HepG2 (cell line): ENCODE data around the gene KRT1. TPM values are rescaled to one million over a fixed set of nuclear protein-coding genes. Genes with fewer than 3 reads are reported as not detected.

ENCODE experiments used
- ATAC-seq: fragments of 200-7000 bp; cut with Tn5 transposase; 3 replicates; pipeline ENCODE4 v1.9.1; 2020; ENCODE audit warnings: mild to moderate bottlenecking, moderate library complexity
- BruUV-seq: library from RNA; stranded (reverse); fragments of 400-500 nt; replicated peaks from 2 replicates; lab custom pipeline; 2021; lab: Mats Ljungman, UMichigan
- CTCF ChIA-PET: fragments of 300-600 bp; formaldehyde crosslinking; extraction: SDS; loops from one replicate; lab custom pipeline; 2021; ENCODE audit warnings: low total read pairs, inconsistent platforms, low intra/inter-chr PET ratio; lab: Yijun Ruan, JAX
- POLR2A ChIA-PET: fragments of 350-600 bp; sonication (Branson Sonifier 250); formaldehyde crosslinking; loops from one replicate; lab custom pipeline; 2020; ENCODE audit warnings: antibody characterized with exemption, inconsistent platforms; lab: Yijun Ruan, JAX
- DNase-seq: peaks from one replicate; pipeline ENCODE4 v3.0.0-alpha.2; 2015; ENCODE audit warnings: low spot score
- FAIRE-seq: peaks from 3 replicates; lab custom pipeline; 2011; peaks lifted over from hg19 to GRCh38; lab: Jason Lieb, UNC
- H2AFZ ChIP-seq: one replicate; pipeline ENCODE4 v1.6.1; 2011; ENCODE audit warnings: low read length, inconsistent platforms
- H3K27ac ChIP-seq: fragments of 300-600 bp; 3 replicates; pipeline ENCODE4 v1.8.0; 2011; ENCODE audit warnings: mixed run types, mild to moderate bottlenecking, mixed read lengths, low read length, inconsistent platforms; ENCODE audit not compliant: insufficient read depth; ENCODE audit errors: extremely low read length
- H3K27me3 ChIP-seq, 2 experiments: fragments of 200-600 bp in 1 of 2; 2 replicates in 1 of 2; 3 replicates in 1 of 2; pipeline versions ENCODE4 v1.6.0 to v1.8.0; 2011; ENCODE audit warnings: low read length in 2 of 2, mild to moderate bottlenecking in 2 of 2, moderate library complexity in 2 of 2, inconsistent platforms in 1 of 2; ENCODE audit not compliant: insufficient read depth in 2 of 2, control insufficient read depth in 1 of 2
- H3K36me3 ChIP-seq, 2 experiments: fragments of 200-600 bp in 1 of 2; replicated peaks in 1 of 2; 2 replicates in 1 of 2; 3 replicates in 1 of 2; pipeline versions ENCODE4 v1.5.1 to v1.8.0; 2011; ENCODE audit warnings: low read length in 2 of 2, inconsistent platforms in 1 of 2; ENCODE audit not compliant: insufficient read depth in 2 of 2, control insufficient read depth in 1 of 2
- H3K4me1 ChIP-seq: 2 replicates; pipeline ENCODE4 v1.5.1; 2012; ENCODE audit warnings: low read length, inconsistent platforms; ENCODE audit not compliant: insufficient read depth
- H3K4me2 ChIP-seq: 2 replicates; pipeline ENCODE4 v1.6.0; 2011; ENCODE audit warnings: low read depth, low read length, inconsistent platforms
- H3K4me3 ChIP-seq, 3 experiments: fragments of 200-600 bp in 1 of 3; sonication (generic), shearing (Covaris generic) in 1 of 3; replicated peaks in 1 of 3; 2 replicates each; pipeline ENCODE4 v1.5.1; 2011 to 2016; ENCODE audit warnings: low read length in 3 of 3, inconsistent platforms in 2 of 3, low read depth in 2 of 3, mild to moderate bottlenecking in 2 of 3, control low read depth in 1 of 3, mixed read lengths in 1 of 3; ENCODE audit not compliant: insufficient read depth in 1 of 3
- H3K79me2 ChIP-seq: one replicate; pipeline ENCODE4 v1.6.1; 2011; ENCODE audit warnings: low read length, inconsistent platforms; ENCODE audit not compliant: insufficient read depth
- H3K9ac ChIP-seq: 2 replicates; pipeline ENCODE4 v1.6.0; 2011; ENCODE audit warnings: mild to moderate bottlenecking, low read depth, low read length, inconsistent platforms; ENCODE audit not compliant: insufficient read depth
- H3K9me3 ChIP-seq: 2 replicates; pipeline ENCODE4 v1.5.1; 2012; ENCODE audit warnings: mild to moderate bottlenecking, low read length
- H4K20me1 ChIP-seq: 2 replicates; pipeline ENCODE4 v1.6.0; 2011; ENCODE audit warnings: inconsistent platforms, mild to moderate bottlenecking, low read length, moderate library complexity; ENCODE audit not compliant: insufficient read depth
- ATAD3A ChIP-seq: sonication (generic); formaldehyde crosslinking; IDR thresholded peaks from 2 replicates; pipeline ENCODE4 v1.4.0; 2020; ENCODE audit warnings: missing genetic modification reagents
- BORCS8-MEF2B ChIP-seq: sonication (generic); formaldehyde crosslinking; IDR thresholded peaks from 2 replicates; pipeline ENCODE4 v1.8.0; 2022; ENCODE audit warnings: mild to moderate bottlenecking, missing genetic modification reagents
- BRCA1 ChIP-seq: sonication (generic); formaldehyde crosslinking; IDR thresholded peaks from 2 replicates; pipeline ENCODE4 v1.4.0; 2020; ENCODE audit warnings: missing genetic modification reagents
- DPF2 ChIP-seq: sonication (generic); formaldehyde crosslinking; IDR thresholded peaks from 2 replicates; pipeline ENCODE4 v1.4.0; 2020; ENCODE audit warnings: mild to moderate bottlenecking, low read depth, missing genetic modification reagents, borderline replicate concordance
- GLI4 ChIP-seq: sonication (generic); formaldehyde crosslinking; IDR thresholded peaks from 2 replicates; pipeline ENCODE4 v1.5.1; 2020; ENCODE audit warnings: missing genetic modification reagents, mild to moderate bottlenecking, moderate library complexity, borderline replicate concordance
- HDAC1 ChIP-seq: sonication (generic); formaldehyde crosslinking; IDR thresholded peaks from 2 replicates; pipeline ENCODE4 v1.5.1; 2020; ENCODE audit warnings: mild to moderate bottlenecking, missing genetic modification reagents
- ISX ChIP-seq: sonication (generic); formaldehyde crosslinking; conservative IDR thresholded peaks from 2 replicates; pipeline ENCODE4 v1.5.0; 2020; ENCODE audit warnings: missing genetic modification reagents
- MTA3 ChIP-seq: sonication (generic); formaldehyde crosslinking; IDR thresholded peaks from 2 replicates; pipeline ENCODE4 v1.4.0; 2020; ENCODE audit warnings: missing genetic modification reagents
- NFIB ChIP-seq: sonication (generic); formaldehyde crosslinking; IDR thresholded peaks from 2 replicates; pipeline ENCODE4 v1.9.0; 2021; ENCODE audit warnings: missing genetic modification reagents, mild to moderate bottlenecking, borderline replicate concordance
- NFYC ChIP-seq: IDR thresholded peaks from 2 replicates; pipeline ENCODE4 v1.6.1; 2016; ENCODE audit warnings: missing genetic modification reagents, missing compliant biosample characterization
- RAD51 ChIP-seq: fragments of 450-650 bp; IDR thresholded peaks from 2 replicates; pipeline ENCODE4 v1.6.1; 2016; ENCODE audit warnings: borderline replicate concordance
- WGBS: methylation state at CpG from one replicate; pipeline ENCODE4 v1.1.6; 2017; ENCODE audit warnings: low lambda C conversion rate; 5-methylcytosine and 5-hydroxymethylcytosine counted together
- in situ Hi-C: cut with HindIII; loops from 2 replicates; pipeline ENCODE4 v1.10.0; 2017; ENCODE audit warnings: low pct_unique_long_range_greater_than_20kb; ENCODE audit not compliant: extremely low pct_ligation_motif_present
- intact Hi-C: fragments of 100-400 bp; cut with micrococcal nuclease; formaldehyde crosslinking; loops from one replicate; pipeline ENCODE4 v1.10.0; 2022; ENCODE audit not compliant: unreplicated experiment
- polyA plus RNA-seq, 8 experiments: library from polyadenylated mRNA; depleted of rRNA in 3 of 8; stranded (reverse) in 7 of 8; unstranded in 1 of 8; fragments of >200 nt; fragmentation: Illumina TruSeq in 4 of 8; extraction: Trizol in 4 of 8; gene quantifications; 2 replicates each; pipeline versions ENCODE4 v1.2.1 to v1.2.3, GENCODE V29; 2011 to 2016; ENCODE audit warnings: low read depth in 4 of 8, missing spikeins in 1 of 8, mixed read lengths in 1 of 8; ENCODE audit not compliant: insufficient read depth in 1 of 8
- total RNA-seq, 5 experiments: library from RNA; depleted of rRNA; stranded (reverse); fragments of >200 nt; fragmentation: Illumina TruSeq; extraction: Trizol; gene quantifications; 2 replicates each; pipeline ENCODE4 v1.2.3, GENCODE V29; 2016; ENCODE audit warnings: low read depth in 1 of 5
- TF ChIP-seq, protein P1 (sequence below): sonication (generic); formaldehyde crosslinking; IDR thresholded peaks from 2 replicates; pipeline ENCODE4 v1.4.0; 2020; ENCODE audit warnings: mild to moderate bottlenecking, missing genetic modification reagents, borderline replicate concordance
- TF ChIP-seq, protein P2 (sequence below): IDR thresholded peaks from 2 replicates; pipeline ENCODE4 v1.6.1; 2016; ENCODE audit warnings: missing biosample characterization, missing genetic modification reagents, low read depth

Gene KRT1
- total and polyA plus RNA-seq, 2 of the 13 experiments (the other 11 are each of a cell fraction or from before 2014, with no cell fraction given): not detected

DNA sequence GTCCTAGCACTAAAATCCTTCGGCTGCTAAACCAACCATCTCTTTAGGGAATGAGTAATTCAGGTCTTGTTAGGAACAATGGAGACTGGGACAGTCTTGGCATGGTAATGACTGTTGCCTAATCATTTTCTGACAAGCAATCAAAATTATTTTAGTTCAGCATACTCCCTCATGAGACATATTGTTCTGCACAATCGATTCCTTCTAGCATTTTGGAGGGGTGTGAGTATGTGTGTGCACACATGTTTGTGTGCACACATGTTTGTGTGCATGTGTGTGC, 2.1 kb upstream of the KRT1 start:
- in situ Hi-C loops: loop anchor here (25.0 kb wide), 1 partner anchor 305 kb away; no protein-coding TSS in a partner anchor
- Histone ChIP-seq H3K4me2 (no peak overlapping the region), H3K27ac (no peak overlapping the region), H2AFZ (no peak overlapping the region), H3K36me3 (no peaks in the 10 kb centered on the region), H3K27me3 (peaks cover 4 to 38% of the 10 kb centered on the region in 2 experiments; a peak in 3 of 5 replicates), H3K9ac (no peak overlapping the region), H4K20me1 (no peaks in the 10 kb centered on the region), H3K4me3 (no peak overlapping the region), H3K9me3 (no peaks in the 10 kb centered on the region), H3K4me1 (no peaks in the 10 kb centered on the region), H3K79me2 (no peaks in the 10 kb centered on the region)
- DNase-seq: no peak
- FAIRE-seq: no peak
- intact Hi-C loops: no loop called here
- WGBS: 3% methylated on average over 2 of the region's 2 CpGs
- CTCF ChIA-PET: no interaction called here
- TF ChIP-seq NFIB (CRISPR knock-in tag) (no peak), RAD51 (no peak), MTA3 (CRISPR knock-in tag) (no peak), ISX (CRISPR knock-in tag) (no peak), NFYC (CRISPR knock-in tag) (no peak), HDAC1 (no peak), DPF2 (CRISPR knock-in tag) (no peak), GLI4 (CRISPR knock-in tag) (no peak), BORCS8-MEF2B (CRISPR knock-in tag) (no peak), BRCA1 (CRISPR knock-in tag) (no peak), ATAD3A (CRISPR knock-in tag) (no peak)
- TF ChIP-seq, protein P1, sequence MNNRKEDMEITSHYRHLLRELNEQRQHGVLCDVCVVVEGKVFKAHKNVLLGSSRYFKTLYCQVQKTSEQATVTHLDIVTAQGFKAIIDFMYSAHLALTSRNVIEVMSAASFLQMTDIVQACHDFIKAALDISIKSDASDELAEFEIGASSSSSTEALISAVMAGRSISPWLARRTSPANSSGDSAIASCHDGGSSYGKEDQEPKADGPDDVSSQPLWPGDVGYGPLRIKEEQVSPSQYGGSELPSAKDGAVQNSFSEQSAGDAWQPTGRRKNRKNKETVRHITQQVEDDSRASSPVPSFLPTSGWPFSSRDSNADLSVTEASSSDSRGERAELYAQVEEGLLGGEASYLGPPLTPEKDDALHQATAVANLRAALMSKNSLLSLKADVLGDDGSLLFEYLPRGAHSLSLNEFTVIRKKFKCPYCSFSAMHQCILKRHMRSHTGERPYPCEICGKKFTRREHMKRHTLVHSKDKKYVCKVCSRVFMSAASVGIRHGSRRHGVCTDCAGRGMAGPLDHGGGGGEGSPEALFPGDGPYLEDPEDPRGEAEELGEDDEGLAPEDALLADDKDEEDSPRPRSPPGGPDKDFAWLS (CRISPR knock-in tag): no peak
- TF ChIP-seq, protein P2, sequence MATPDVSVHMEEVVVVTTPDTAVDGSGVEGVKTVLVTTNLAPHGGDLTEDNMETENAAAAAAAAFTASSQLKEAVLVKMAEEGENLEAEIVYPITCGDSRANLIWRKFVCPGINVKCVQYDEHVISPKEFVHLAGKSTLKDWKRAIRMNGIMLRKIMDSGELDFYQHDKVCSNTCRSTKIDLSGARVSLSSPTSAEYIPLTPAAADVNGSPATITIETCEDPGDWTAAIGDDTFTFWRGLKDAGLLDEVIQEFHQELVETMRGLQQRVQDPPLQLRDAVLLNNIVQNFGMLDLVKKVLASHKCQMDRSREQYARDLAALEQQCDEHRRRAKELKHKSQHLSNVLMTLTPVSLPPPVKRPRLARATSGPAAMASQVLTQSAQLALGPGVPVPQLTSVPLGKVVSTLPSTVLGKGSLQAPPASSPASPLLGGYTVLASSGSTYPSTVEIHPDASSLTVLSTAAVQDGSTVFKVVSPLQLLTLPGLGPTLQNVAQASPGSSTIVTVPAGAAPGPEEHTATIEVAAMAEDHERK: no peak
- POLR2A ChIA-PET: no interaction called here
- no TSS peak for BruUV-seq
- no peak for ATAC-seq
